Progenitor cell of endocrine pancreas (in vitro differentiated cells): ENCODE data around the gene TEX11. TPM values are rescaled to one million over a fixed set of nuclear protein-coding genes. Genes with fewer than 3 reads are reported as not detected.

ENCODE experiments used
- DNase-seq: peaks from one replicate; pipeline ENCODE4 v3.0.0; 2021; ENCODE audit warnings: low spot score; ENCODE audit not compliant: unreplicated experiment
- H3K27ac Mint-ChIP-seq: 2 replicates; pipeline ENCODE4 v1.8.0; 2021; ENCODE audit warnings: mild to moderate bottlenecking, moderate library complexity, mixed read lengths
- H3K27me3 Mint-ChIP-seq: 2 replicates; pipeline ENCODE4 v1.8.0; 2021; ENCODE audit warnings: mixed read lengths
- H3K36me3 Mint-ChIP-seq: 2 replicates; pipeline ENCODE4 v1.8.0; 2022; ENCODE audit warnings: mixed read lengths; ENCODE audit not compliant: insufficient read depth
- H3K4me1 Mint-ChIP-seq: 2 replicates; pipeline ENCODE4 v1.8.0; 2021; ENCODE audit warnings: low read depth, mixed read lengths
- H3K4me3 Mint-ChIP-seq: 2 replicates; pipeline ENCODE4 v1.8.0; 2021; ENCODE audit warnings: low read depth, mild to moderate bottlenecking, moderate library complexity, mixed read lengths
- H3K9me3 Mint-ChIP-seq: 2 replicates; pipeline ENCODE4 v1.8.0; 2021; ENCODE audit warnings: low read depth, mixed read lengths
- total RNA-seq: library from RNA; stranded (reverse); gene quantifications from 2 replicates; pipeline ENCODE4 v1.2.1, GENCODE V29; 2021
- TF ChIP-seq, protein P1 (sequence below): fragments of 200-600 bp; sonication (generic); IDR thresholded peaks from one replicate; pipeline ENCODE4 v1.5.0; 2021; ENCODE audit warnings: antibody characterized with exemption, mild to moderate bottlenecking; ENCODE audit not compliant: unreplicated experiment

TEX11 gene
- total RNA-seq, 1 donor from 2014 or later: 6.5 TPM

DNA sequence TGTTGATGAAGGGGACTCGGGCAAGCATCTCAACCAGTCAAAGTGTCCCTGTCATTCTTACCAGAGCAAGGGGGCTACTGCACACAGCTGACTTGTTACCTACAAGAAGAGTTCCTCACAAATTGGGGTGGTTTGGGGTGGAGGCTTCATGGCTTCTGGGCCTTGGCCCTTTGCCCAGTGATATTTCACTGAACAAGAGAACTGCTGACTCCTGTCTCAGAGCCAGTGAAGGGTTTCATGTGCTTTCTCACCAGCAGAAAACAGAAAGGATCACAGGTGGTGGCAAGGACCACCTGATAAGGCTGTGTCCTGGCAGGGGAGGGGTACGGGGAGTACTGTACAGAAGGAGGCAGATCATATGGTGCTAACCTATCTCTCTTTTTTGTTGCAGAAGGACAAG lies 410.4 kb downstream of the TEX11 start:
- no peak for DNase-seq
- TF ChIP-seq, protein P1, sequence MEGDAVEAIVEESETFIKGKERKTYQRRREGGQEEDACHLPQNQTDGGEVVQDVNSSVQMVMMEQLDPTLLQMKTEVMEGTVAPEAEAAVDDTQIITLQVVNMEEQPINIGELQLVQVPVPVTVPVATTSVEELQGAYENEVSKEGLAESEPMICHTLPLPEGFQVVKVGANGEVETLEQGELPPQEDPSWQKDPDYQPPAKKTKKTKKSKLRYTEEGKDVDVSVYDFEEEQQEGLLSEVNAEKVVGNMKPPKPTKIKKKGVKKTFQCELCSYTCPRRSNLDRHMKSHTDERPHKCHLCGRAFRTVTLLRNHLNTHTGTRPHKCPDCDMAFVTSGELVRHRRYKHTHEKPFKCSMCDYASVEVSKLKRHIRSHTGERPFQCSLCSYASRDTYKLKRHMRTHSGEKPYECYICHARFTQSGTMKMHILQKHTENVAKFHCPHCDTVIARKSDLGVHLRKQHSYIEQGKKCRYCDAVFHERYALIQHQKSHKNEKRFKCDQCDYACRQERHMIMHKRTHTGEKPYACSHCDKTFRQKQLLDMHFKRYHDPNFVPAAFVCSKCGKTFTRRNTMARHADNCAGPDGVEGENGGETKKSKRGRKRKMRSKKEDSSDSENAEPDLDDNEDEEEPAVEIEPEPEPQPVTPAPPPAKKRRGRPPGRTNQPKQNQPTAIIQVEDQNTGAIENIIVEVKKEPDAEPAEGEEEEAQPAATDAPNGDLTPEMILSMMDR: no peak
- H3K36me3 Mint-ChIP-seq: peaks cover 29% of the 10 kb centered on the region
- H3K27ac Mint-ChIP-seq: peak overlapping the region; percentile 62
- H3K4me3 Mint-ChIP-seq: no peak overlapping the region
- H3K27me3 Mint-ChIP-seq: no peaks in the 10 kb centered on the region
- no peaks in the 10 kb centered on the region for H3K4me1 Mint-ChIP-seq
- no peaks in the 10 kb centered on the region for H3K9me3 Mint-ChIP-seq

DNA sequence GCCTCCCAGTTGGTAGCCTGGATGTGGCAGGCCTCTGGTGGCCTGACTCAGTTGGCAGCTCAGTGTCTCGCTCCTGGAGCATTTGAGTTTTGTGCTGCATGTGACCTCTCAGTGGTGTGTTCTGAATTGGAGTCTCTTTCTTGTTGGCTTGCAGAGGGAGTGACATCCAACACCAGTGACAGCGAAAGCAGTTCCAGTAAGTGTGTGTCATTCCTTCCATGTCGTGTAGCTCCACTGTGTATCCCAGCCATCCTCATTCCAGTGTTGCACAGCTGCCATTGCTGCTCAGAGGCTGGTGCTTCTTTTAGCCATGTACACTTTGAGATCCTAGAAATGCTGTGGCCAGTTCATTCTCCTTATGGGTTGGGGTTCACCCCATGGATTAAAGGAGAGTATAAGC lies 411.5 kb downstream of the TEX11 start:
- H3K27me3 Mint-ChIP-seq: no peaks in the 10 kb centered on the region
- H3K9me3 Mint-ChIP-seq: no peaks in the 10 kb centered on the region
- H3K27ac Mint-ChIP-seq: no peak overlapping the region
- H3K36me3 Mint-ChIP-seq: peaks cover 31% of the 10 kb centered on the region
- no peak overlapping the region for H3K4me3 Mint-ChIP-seq
- DNase-seq: no peak
- no peaks in the 10 kb centered on the region for H3K4me1 Mint-ChIP-seq
- TF ChIP-seq, protein P1: no peak

GRCh38 chrX:70496491-70496890 lies 412.0 kb downstream of the TEX11 start:
- no peak for DNase-seq
- Mint-ChIP-seq H3K27me3 (no peaks in the 10 kb centered on the region), H3K27ac (peak overlapping the region; percentile 29), H3K9me3 (no peaks in the 10 kb centered on the region), H3K4me1 (no peaks in the 10 kb centered on the region), H3K36me3 (peaks cover 31% of the 10 kb centered on the region), H3K4me3 (no peak overlapping the region)
- TF ChIP-seq, protein P1: no peak

- Mint-ChIP-seq H3K27me3 (no peaks in the 10 kb centered on the region), H3K4me1 (no peaks in the 10 kb centered on the region), H3K36me3 (peaks cover 28% of the 10 kb centered on the region), H3K4me3 (no peak overlapping the region), H3K9me3 (no peaks in the 10 kb centered on the region), H3K27ac (peak overlapping the region; percentile 80)
- TF ChIP-seq, protein P1: no peak
- DNase-seq: no peak
These were observed 414.1 kb downstream of the TEX11 start for GRCh38 chrX:70494441-70494840.

DNA sequence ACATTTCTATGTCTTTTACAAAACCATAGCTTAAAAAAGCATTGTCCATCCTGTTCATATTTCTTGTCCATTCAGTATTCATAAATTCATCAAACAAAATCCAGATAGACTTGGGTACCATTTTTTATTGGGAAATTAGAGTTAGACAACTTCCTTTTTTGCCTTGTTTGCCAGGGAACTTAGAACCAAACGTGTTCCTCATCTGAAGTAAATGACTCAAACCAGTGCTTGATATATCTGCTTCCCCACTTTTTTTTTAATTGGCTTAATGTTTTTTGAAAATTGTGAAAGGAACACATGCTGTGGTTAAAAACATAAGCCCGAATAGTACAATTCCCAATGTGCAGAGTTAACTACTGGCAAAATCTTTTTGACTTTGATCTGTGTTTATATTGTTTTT lies 419.7 kb downstream of the TEX11 start:
- Mint-ChIP-seq H3K9me3 (no peaks in the 10 kb centered on the region), H3K27me3 (no peaks in the 10 kb centered on the region), H3K27ac (no peak overlapping the region), H3K36me3 (peaks cover 25% of the 10 kb centered on the region), H3K4me3 (no peak overlapping the region), H3K4me1 (peaks cover 15% of the 10 kb centered on the region)
- no peak for DNase-seq
- TF ChIP-seq, protein P1: no peak
